Lung (tissue), 12 donors: ENCODE data around the gene ARL14. TPM values are rescaled to one million over a fixed set of nuclear protein-coding genes. Genes with fewer than 3 reads are reported as not detected.
"Not testable (repeated sequence)": the region's sequence is repeated elsewhere in the genome, so short reads cannot be mapped to it uniquely, and the experiment has no call there.

Experiments used
- ATAC-seq: fragments of 200-7000 bp; cut with Tn5 transposase; one replicate; pipeline ENCODE4 v1.9.1; 2020; ENCODE audit warnings: moderate number of reproducible peaks; ENCODE audit not compliant: insufficient read depth, low FRiP score
- DNase-seq, 3 donors: peaks; one replicate each; pipeline ENCODE4 v3.0.0-alpha.2; 2013 to 2017
- H3K27ac ChIP-seq, 2 donors: one replicate each; pipeline ENCODE4 v1.5.1; 2013; ENCODE audit warnings: mild to moderate bottlenecking in 2 of 2, moderate library complexity in 2 of 2, control low read depth in 1 of 2, inconsistent platforms in 1 of 2, low read depth in 1 of 2, low read length in 1 of 2
- H3K27me3 ChIP-seq, 3 donors: one replicate each; pipeline ENCODE4 v1.5.1; 2013; ENCODE audit warnings: low read length in 2 of 3; ENCODE audit not compliant: control insufficient read depth in 3 of 3, insufficient read depth in 3 of 3
- H3K36me3 ChIP-seq, 4 donors: one replicate each; pipeline ENCODE4 v1.5.1; 2013; ENCODE audit warnings: low read length in 4 of 4, mild to moderate bottlenecking in 1 of 4, moderate library complexity in 1 of 4; ENCODE audit not compliant: control insufficient read depth in 4 of 4, insufficient read depth in 4 of 4
- H3K4me1 ChIP-seq, 5 donors: one replicate each; pipeline ENCODE4 v1.5.1; 2013; ENCODE audit warnings: low read length in 5 of 5, mild to moderate bottlenecking in 2 of 5, moderate library complexity in 1 of 5; ENCODE audit not compliant: control insufficient read depth in 5 of 5, insufficient read depth in 5 of 5
- H3K4me3 ChIP-seq: one replicate; pipeline ENCODE4 v1.5.1; 2013; ENCODE audit warnings: mild to moderate bottlenecking, control low read depth, moderate library complexity
- H3K9ac ChIP-seq, 2 donors: one replicate each; pipeline ENCODE4 v1.5.1; 2013; ENCODE audit warnings: low read length in 2 of 2, control low read depth in 1 of 2; ENCODE audit not compliant: insufficient read depth in 1 of 2
- H3K9me3 ChIP-seq, 4 donors: one replicate each; pipeline ENCODE4 v1.5.1; 2013; ENCODE audit warnings: low read length in 3 of 4, mild to moderate bottlenecking in 1 of 4, moderate library complexity in 1 of 4; ENCODE audit not compliant: control insufficient read depth in 4 of 4, insufficient read depth in 3 of 4
- CTCF ChIP-seq: IDR thresholded peaks from 2 replicates; pipeline ENCODE4 v1.5.1; 2012; ENCODE audit warnings: mild to moderate bottlenecking; ENCODE audit errors: control extremely low read depth, extremely low read depth
- WGBS, 2 donors: extraction: QIAGEN DNeasy Blood & Tissue Kit; methylation state at CpG; one replicate each; pipeline ENCODE4 v1.1.7; 2013; 5-methylcytosine and 5-hydroxymethylcytosine counted together
- polyA plus RNA-seq, 2 donors: library from polyadenylated mRNA; stranded (reverse); fragments of 200-250 nt; gene quantifications; one replicate each; pipeline ENCODE4 v1.2.1, GENCODE V29; 2013
- total RNA-seq, 2 donors: library from RNA; depleted of rRNA in 1 of 2; stranded (reverse); fragments of >200 nt in 1 of 2; gene quantifications; one replicate each; pipeline ENCODE4 v1.2.1, GENCODE V29; 2014 to 2021
- donor health status: control.
- donor health status: control.
- donor health status: Bipolar disorder and iron deficiency.
- donor health status: healthy.
- donor health status: DM: yes; HTN: yes; CAD: no.

ARL14 gene
- total and polyA plus RNA-seq, 4 donors = 0.09 to 0.24 TPM; not detected in 2

DNA sequence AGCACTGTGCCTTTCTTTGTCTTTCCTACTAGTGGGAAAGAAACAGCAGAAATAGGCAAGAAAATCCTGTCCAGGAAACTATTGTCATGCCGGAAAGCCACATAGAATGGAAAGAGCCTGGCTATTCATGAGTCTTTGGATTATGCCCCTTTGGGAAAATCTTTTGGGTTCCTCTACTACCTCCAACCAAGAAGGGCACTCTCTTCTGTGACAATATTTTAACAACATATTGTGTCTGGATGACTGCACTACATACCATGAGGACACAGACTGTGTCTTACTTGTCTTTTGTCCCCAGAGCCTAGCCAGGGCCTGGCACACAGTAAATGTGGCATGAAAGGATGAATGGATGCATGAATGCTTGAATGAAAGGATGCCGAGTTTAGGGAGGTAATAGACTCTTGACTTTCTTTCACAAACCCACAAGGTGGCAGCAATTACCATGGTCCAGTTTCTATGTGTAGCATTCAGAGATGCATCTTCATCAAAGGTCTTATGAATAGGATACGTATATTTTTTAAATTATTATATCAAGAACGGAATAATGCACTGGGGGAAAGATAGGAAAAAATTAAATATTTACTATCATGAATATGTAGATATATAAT, 30.3 kb downstream of the ARL14 start:
- 25 to 27% methylated on average over 4 of the region's 4 CpGs for WGBS, 2 donors
- no peak overlapping the region for H3K4me3 ChIP-seq
- H3K27me3 ChIP-seq = no peaks in the 10 kb centered on the region
- no peaks in the 10 kb centered on the region for H3K36me3 ChIP-seq
- H3K4me1 ChIP-seq = no peaks in the 10 kb centered on the region
- ATAC-seq = no peak
- peak; percentile 32 to 78 (median 63) for DNase-seq
- no peaks in the 10 kb centered on the region for H3K9me3 ChIP-seq
- no peak overlapping the region for H3K27ac ChIP-seq
- no peak overlapping the region for H3K9ac ChIP-seq
- peak; percentile 47 for TF ChIP-seq CTCF

GRCh38 chr3:160709477-160710182, 32.7 kb downstream of the ARL14 start:
- DNase-seq = no peak
- WGBS, 2 donors = 79 to 82% methylated on average over 3 of the region's 3 CpGs
- Histone ChIP-seq H3K27ac (no peak overlapping the region), H3K4me3 (no peak overlapping the region), H3K36me3 (no peaks in the 10 kb centered on the region), H3K9me3 (no peaks in the 10 kb centered on the region), H3K9ac (no peak overlapping the region), H3K4me1 (no peaks in the 10 kb centered on the region), H3K27me3 (no peaks in the 10 kb centered on the region)
- no peak for ATAC-seq
- no peak for TF ChIP-seq CTCF

- not testable (repeated sequence) for H3K27ac ChIP-seq, H3K9me3 ChIP-seq
- WGBS, 2 donors = 89 to 93% methylated on average over 3 of the region's 3 CpGs
These were observed 36.2 kb downstream of the ARL14 start for GRCh38 chr3:160713144-160713543.

DNA sequence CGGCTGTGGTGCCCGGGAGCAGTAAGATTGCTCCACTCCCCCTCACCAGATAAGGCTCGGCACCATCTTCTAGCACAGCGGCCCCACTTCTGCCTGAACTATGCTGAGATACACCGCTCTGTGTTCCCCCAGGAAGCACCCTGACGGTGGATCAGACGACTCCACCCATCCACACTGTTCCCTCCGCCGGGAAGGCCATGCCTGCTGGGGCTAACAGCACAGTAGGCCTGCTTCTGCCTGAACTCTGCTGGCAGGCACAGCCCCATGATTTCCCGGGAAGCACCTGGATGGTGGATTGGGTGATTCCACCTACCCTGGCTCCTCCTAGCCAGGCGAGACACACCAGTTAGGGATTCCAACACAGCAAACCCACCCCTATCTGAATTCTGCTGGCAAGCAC, 42.8 kb downstream of the ARL14 start:
- H3K27ac ChIP-seq = no peak overlapping the region
- H3K36me3 ChIP-seq = no peaks in the 10 kb centered on the region
- no peaks in the 10 kb centered on the region for H3K27me3 ChIP-seq
- no peaks in the 10 kb centered on the region for H3K4me1 ChIP-seq
- no peak for TF ChIP-seq CTCF
- H3K9ac ChIP-seq = no peak overlapping the region
- 92 to 96% methylated on average over 11 of the region's 11 CpGs for WGBS, 2 donors
- no peak for ATAC-seq
- DNase-seq = no peak
- no peak overlapping the region for H3K4me3 ChIP-seq
- H3K9me3 ChIP-seq = no peaks in the 10 kb centered on the region

More at GRCh38 chr3:160713144-160713543, 36.2 kb downstream of the ARL14 start:
- H3K4me1 ChIP-seq, H3K4me3 ChIP-seq, DNase-seq, ATAC-seq, H3K36me3 ChIP-seq, H3K9ac ChIP-seq, H3K27me3 ChIP-seq: not testable (repeated sequence)
